Transverse colon (tissue), 4 donors: ENCODE data around the gene HOXA6. TPM values are rescaled to one million over a fixed set of nuclear protein-coding genes. Genes with fewer than 3 reads are reported as not detected.

ENCODE experiments used
- DNase-seq: peaks from one replicate; pipeline ENCODE4 v3.0.0-alpha.2; 2019
- H3K27ac ChIP-seq, 4 donors: fragments of 200-600 bp; sonication (generic); 2 replicates each; pipeline ENCODE4 v1.5.1; 2016 to 2018; ENCODE audit warnings: inconsistent platforms in 4 of 4
- H3K27me3 ChIP-seq: fragments of 200-600 bp; sonication (generic); 2 replicates; pipeline ENCODE4 v1.5.1; 2017; ENCODE audit warnings: inconsistent platforms
- H3K36me3 ChIP-seq, 4 donors: fragments of 200-600 bp; sonication (generic); 2 replicates each; pipeline ENCODE4 v1.5.1; 2017 to 2019; ENCODE audit warnings: inconsistent platforms in 4 of 4
- H3K4me1 ChIP-seq, 4 donors: fragments of 200-600 bp; sonication (generic); 2 replicates each; pipeline ENCODE4 v1.5.1; 2017 to 2020; ENCODE audit warnings: inconsistent platforms in 4 of 4
- H3K4me3 ChIP-seq, 4 donors: fragments of 200-600 bp; sonication (generic); 1 replicate in 1 of 4; 2 replicates in 3 of 4; pipeline versions ENCODE4 v1.5.1 to v1.6.1; 2017 to 2019; ENCODE audit warnings: inconsistent platforms in 4 of 4
- H3K9me3 ChIP-seq, 2 donors: fragments of 200-600 bp; sonication (generic); 2 replicates each; pipeline ENCODE4 v1.5.1; 2017 to 2019; ENCODE audit warnings: inconsistent platforms in 2 of 2
- CTCF ChIP-seq, 5 experiments: fragments of 200-600 bp in 3 of 5; fragments of 450-650 bp in 2 of 5; sonication (generic) in 3 of 5; IDR thresholded peaks; 1 replicate in 2 of 5; 2 replicates in 3 of 5; pipeline ENCODE4 v1.5.1; 2016 to 2017; ENCODE audit warnings: antibody characterized with exemption in 5 of 5, inconsistent platforms in 3 of 5, mild to moderate bottlenecking in 2 of 5, moderate library complexity in 1 of 5
- EP300 ChIP-seq: sonication (generic); formaldehyde crosslinking; IDR thresholded peaks from one replicate; pipeline ENCODE4 v1.6.1; 2017; ENCODE audit warnings: antibody characterized with exemption, low read depth
- POLR2A ChIP-seq: fragments of 450-650 bp; IDR thresholded peaks from one replicate; pipeline ENCODE4 v1.6.1; 2016; ENCODE audit warnings: antibody characterized with exemption, mild to moderate bottlenecking, moderate library complexity
- POLR2AphosphoS5 ChIP-seq, 3 donors: sonication (generic); formaldehyde crosslinking; IDR thresholded peaks; one replicate each; pipeline ENCODE4 v1.6.1; 2016; ENCODE audit warnings: antibody characterized with exemption in 3 of 3
- WGBS, 2 donors: methylation state at CpG; one replicate each; pipeline ENCODE4 v1.1.5; 2018; ENCODE audit warnings: low coverage in 1 of 2; 5-methylcytosine and 5-hydroxymethylcytosine counted together
- in situ Hi-C, 4 donors: fragments of 200-750 bp; cut with MboI; loops; one replicate each; pipeline versions ENCODE4 v1.15.0 to v1.15.1; 2017; ENCODE audit warnings: low sequenced_read_pairs in 3 of 4, low pct_ligation_motif_present in 1 of 4, low pct_unique_long_range_greater_than_20kb in 1 of 4
- intact Hi-C: fragments of 100-400 bp; cut with DNase I; formaldehyde crosslinking; loops from one replicate; pipeline ENCODE4 v1.15.1; 2023; ENCODE audit warnings: low total_unique reads
- total RNA-seq, 4 donors: library from RNA; depleted of rRNA; stranded (reverse); fragments of >200 nt; gene quantifications; one replicate each; pipeline ENCODE4 v1.1.0, GENCODE V29; 2016

Gene HOXA6
- total RNA-seq, 4 donors from 2014 or later, result 12.9 to 27.8 (median 17.3) TPM

GRCh38 chr7:27148031-27148755 lies 619 bp upstream of the HOXA6 start:
- 10% methylated on average over 28 of the region's 28 CpGs; no CpG with 5 or more reads in 1 of the 2 donors for WGBS, 2 donors
- TF ChIP-seq POLR2A, result peak; percentile 80
- no peak for TF ChIP-seq EP300
- peak; percentile 65 to 83 (median 74) for TF ChIP-seq POLR2AphosphoS5 (IDR thresholded peaks at IDR 0.05)
- intact Hi-C loops (loop anchor here (5.0 kb wide), 2 partner anchors 41 to 291 kb away; no protein-coding TSS in a partner anchor), in situ Hi-C loops (loop anchor here in 3 of 4 donors (10.0 kb wide), 1 partner anchor 293 kb away; no protein-coding TSS in a partner anchor)
- no peaks in the 10 kb centered on the region for H3K36me3 ChIP-seq
- DNase-seq, result peak; percentile 77
- peaks cover 34% of the 10 kb centered on the region for H3K27me3 ChIP-seq
- peaks cover 3 to 85% (median 61%) of the 10 kb centered on the region in 4 donors for H3K4me1 ChIP-seq
- peak overlapping the region; percentile 95 to 99 (median 98) for H3K27ac ChIP-seq
- H3K4me3 ChIP-seq, result peak overlapping the region; percentile 54 to 79 (median 72)
- no peaks in the 10 kb centered on the region for H3K9me3 ChIP-seq

- H3K4me1 ChIP-seq, result peaks cover 0 to 79% (median 55%) of the 10 kb centered on the region in 4 donors
- peak overlapping the region in 3 of 4 donors; percentile 71 to 79 (median 73) for H3K4me3 ChIP-seq
- peak; percentile 14 for DNase-seq
- no peaks in the 10 kb centered on the region for H3K9me3 ChIP-seq
- no peak for TF ChIP-seq CTCF (IDR thresholded peaks at IDR 0.05)
- TF ChIP-seq POLR2AphosphoS5 (IDR thresholded peaks at IDR 0.05), result no peak
- TF ChIP-seq POLR2A, result no peak
- TF ChIP-seq EP300, result no peak
- intact Hi-C loops, result loop anchor here (5.0 kb wide), 2 partner anchors 39 to 289 kb away; no protein-coding TSS in a partner anchor
- in situ Hi-C loops, result loop anchor here in 3 of 4 donors (10.0 kb wide), 1 partner anchor 292 kb away; no protein-coding TSS in a partner anchor
- H3K27ac ChIP-seq, result peak overlapping the region; percentile 95 to 99 (median 98)
- H3K36me3 ChIP-seq, result no peaks in the 10 kb centered on the region
- peaks cover 24% of the 10 kb centered on the region for H3K27me3 ChIP-seq
- WGBS, 2 donors, result 40% methylated on average over 5 of the region's 5 CpGs; no CpG with 5 or more reads in 1 of the 2 donors
Observed at GRCh38 chr7:27146491-27147198, 929 bp downstream of the HOXA6 start.

GRCh38 chr7:27145914-27146412 lies 1.6 kb downstream of the HOXA6 start:
- 55 to 64% methylated on average over 2 to 11 of the region's 11 CpGs for WGBS, 2 donors
- peaks cover 0 to 78% (median 58%) of the 10 kb centered on the region in 4 donors for H3K4me1 ChIP-seq
- H3K36me3 ChIP-seq, result no peaks in the 10 kb centered on the region
- intact Hi-C loops (loop anchor here (5.0 kb wide), 2 partner anchors 39 to 289 kb away; no protein-coding TSS in a partner anchor), in situ Hi-C loops (loop anchor here in 3 of 4 donors (10.0 kb wide), 1 partner anchor 291 kb away; no protein-coding TSS in a partner anchor)
- peak overlapping the region; percentile 95 to 99 (median 98) for H3K27ac ChIP-seq
- no peak for DNase-seq
- peak overlapping the region in 3 of 4 donors; percentile 2 to 77 (median 57) for H3K4me3 ChIP-seq
- H3K9me3 ChIP-seq, result no peaks in the 10 kb centered on the region
- H3K27me3 ChIP-seq, result peaks cover 19% of the 10 kb centered on the region
- TF ChIP-seq CTCF (IDR thresholded peaks at IDR 0.05), result no peak
- peak in 1 of 3 donors; percentile 0 for TF ChIP-seq POLR2AphosphoS5 (IDR thresholded peaks at IDR 0.05)

GRCh38 chr7:27145165-27145913 lies 2.2 kb downstream of the HOXA6 start:
- H3K4me1 ChIP-seq, result peaks cover 0 to 73% (median 64%) of the 10 kb centered on the region in 4 donors
- DNase-seq, result peak; percentile 29
- in situ Hi-C loops, result loop anchor here in 3 of 4 donors (10.0 kb wide), 1 partner anchor 291 kb away; no protein-coding TSS in a partner anchor
- 58 to 62% methylated on average over 3 to 47 of the region's 47 CpGs for WGBS, 2 donors
- H3K36me3 ChIP-seq, result no peaks in the 10 kb centered on the region
- TF ChIP-seq CTCF (IDR thresholded peaks at IDR 0.05), result no peak
- TF ChIP-seq POLR2AphosphoS5 (IDR thresholded peaks at IDR 0.05), result peak in 2 of 3 donors; percentile 6 to 9
- H3K27me3 ChIP-seq, result peaks cover 19% of the 10 kb centered on the region
- peak overlapping the region in 3 of 4 donors; percentile 2 to 77 (median 57) for H3K4me3 ChIP-seq
- peak overlapping the region; percentile 95 to 99 (median 98) for H3K27ac ChIP-seq
- no peaks in the 10 kb centered on the region for H3K9me3 ChIP-seq
- intact Hi-C loops, result loop anchor here (5.0 kb wide), 2 partner anchors 38 to 288 kb away; no protein-coding TSS in a partner anchor
